Small intestine (tissue), 7 donors: ENCODE data around the gene HNRNPA1L2. TPM values are rescaled to one million over a fixed set of nuclear protein-coding genes. Genes with fewer than 3 reads are reported as not detected.

Experiments
- DNase-seq, 2 donors: peaks; one replicate each; pipeline versions ENCODE4 v3.0.0 to v3.0.0-alpha.2; 2013
- FAIRE-seq: peaks from 2 replicates; lab custom pipeline; 2012; peaks lifted over from hg19 to GRCh38; lab: Jason Lieb, UNC
- H3K27ac ChIP-seq, 3 donors: one replicate each; pipeline ENCODE4 v1.5.1; 2013; ENCODE audit warnings: low read length in 2 of 3, mild to moderate bottlenecking in 2 of 3, control low read depth in 1 of 3, inconsistent platforms in 1 of 3, low read depth in 1 of 3, moderate library complexity in 1 of 3
- H3K27me3 ChIP-seq, 3 donors: one replicate each; pipeline ENCODE4 v1.6.1; 2013; ENCODE audit warnings: low read length in 3 of 3, inconsistent platforms in 1 of 3; ENCODE audit not compliant: control insufficient read depth in 3 of 3, insufficient read depth in 3 of 3
- H3K36me3 ChIP-seq, 3 donors: one replicate each; pipeline ENCODE4 v1.6.1; 2013; ENCODE audit warnings: low read length in 3 of 3, inconsistent platforms in 1 of 3, low read depth in 1 of 3, mild to moderate bottlenecking in 1 of 3, moderate library complexity in 1 of 3; ENCODE audit not compliant: control insufficient read depth in 3 of 3, insufficient read depth in 2 of 3
- H3K4me1 ChIP-seq, 3 donors: one replicate each; pipeline ENCODE4 v1.6.1; 2013; ENCODE audit warnings: low read length in 2 of 3, inconsistent platforms in 1 of 3, low read depth in 1 of 3, mild to moderate bottlenecking in 1 of 3, moderate library complexity in 1 of 3; ENCODE audit not compliant: control insufficient read depth in 3 of 3, insufficient read depth in 2 of 3
- H3K4me3 ChIP-seq, 3 donors: one replicate each; pipeline ENCODE4 v1.5.1; 2013; ENCODE audit warnings: low read length in 3 of 3, control low read depth in 1 of 3, inconsistent platforms in 1 of 3, low read depth in 1 of 3, mild to moderate bottlenecking in 1 of 3, moderate library complexity in 1 of 3
- H3K9me3 ChIP-seq, 2 donors: one replicate each; pipeline ENCODE4 v1.6.1; 2013; ENCODE audit warnings: low read depth in 1 of 2, low read length in 1 of 2; ENCODE audit not compliant: control insufficient read depth in 2 of 2, insufficient read depth in 1 of 2
- WGBS, 3 donors: extraction: QIAGEN DNeasy Blood & Tissue Kit; methylation state at CpG; one replicate each; pipeline ENCODE4 v1.1.7; 2013; 5-methylcytosine and 5-hydroxymethylcytosine counted together
- polyA plus RNA-seq, 4 donors: library from polyadenylated mRNA; stranded (reverse) in 3 of 4; unstranded in 1 of 4; fragments of 200-250 nt in 3 of 4; fragments of 120-200 nt in 1 of 4; gene quantifications; one replicate each; pipeline versions ENCODE4 v1.2.1 to v1.2.3, GENCODE V29; 2013
- donor health status: healthy with polysubstance abuse.
- donor health status: control.
- donor health status: control.
- donor health status: Bipolar disorder and iron deficiency.
- donor health status: healthy.

The HNRNPA1L2 gene
- polyA plus RNA-seq, 4 donors = 0.45 to 13.2 (median 4.7) TPM

DNA sequence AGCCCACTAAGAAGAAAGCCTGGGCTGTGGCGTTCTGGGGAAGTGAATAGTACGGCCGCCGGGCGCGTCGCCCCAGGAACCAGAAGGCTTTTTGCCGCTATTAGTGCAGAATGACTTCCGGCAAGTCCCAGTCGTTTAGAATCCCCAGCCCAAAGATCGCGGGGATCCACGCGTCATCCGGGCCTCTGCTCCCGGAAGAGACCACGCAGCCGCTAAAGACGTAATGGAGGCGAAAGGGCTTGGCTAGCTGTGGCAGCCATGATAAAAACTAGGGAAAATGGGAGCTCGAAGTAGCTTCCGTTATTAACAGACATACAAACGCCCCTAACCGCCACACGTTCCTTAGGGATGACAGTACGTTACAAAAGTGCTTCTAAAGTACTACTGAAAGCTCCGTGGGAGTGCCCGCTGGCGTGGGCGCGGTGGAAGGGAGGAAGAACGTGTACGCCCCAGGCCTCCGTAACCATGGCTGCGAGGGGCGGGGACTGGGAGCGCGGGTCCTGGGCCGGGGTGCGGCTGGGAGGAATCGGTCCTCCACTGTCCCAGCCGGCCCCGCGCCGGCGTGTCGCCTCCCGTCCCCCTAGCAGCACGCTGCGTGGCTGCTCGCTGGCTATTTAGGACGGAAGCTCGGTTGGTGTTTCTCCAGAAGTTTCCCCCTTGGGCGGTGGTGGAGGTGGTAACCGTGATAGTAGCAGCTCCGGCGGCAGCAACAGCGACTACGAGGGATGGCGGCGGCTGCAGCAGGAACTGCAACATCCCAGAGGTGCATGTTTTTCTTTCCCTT is 10.2 kb downstream of the HNRNPA1L2 start, which contains the start of gene SUGT1:
Gene SUGT1, plus strand, starts transcription at position 641 of the 784 bp plus-strand sequence. Its CDS starts 85 bp downstream, at position 726.
- FAIRE-seq (no peak), DNase-seq (peak; percentile 98 to 99)
- 0 to 1% (median 0%) methylated on average over 60 to 61 of the region's 61 CpGs for WGBS, 3 donors
- peak within 1 kb of the TSS; percentile 90 to 97 (median 96) for H3K27ac ChIP-seq
- H3K4me1 ChIP-seq = peaks cover 0 to 5% (median 4%) of the 10 kb centered on the region in 3 donors
- peak within 1 kb of the TSS; percentile 66 to 96 (median 94) for H3K4me3 ChIP-seq
- no peaks in the 10 kb centered on the region for H3K27me3 ChIP-seq
- no peaks in the 10 kb centered on the region for H3K9me3 ChIP-seq
- peaks cover 0 to 10% (median 0%) of the 10 kb centered on the region in 3 donors for H3K36me3 ChIP-seq

DNA sequence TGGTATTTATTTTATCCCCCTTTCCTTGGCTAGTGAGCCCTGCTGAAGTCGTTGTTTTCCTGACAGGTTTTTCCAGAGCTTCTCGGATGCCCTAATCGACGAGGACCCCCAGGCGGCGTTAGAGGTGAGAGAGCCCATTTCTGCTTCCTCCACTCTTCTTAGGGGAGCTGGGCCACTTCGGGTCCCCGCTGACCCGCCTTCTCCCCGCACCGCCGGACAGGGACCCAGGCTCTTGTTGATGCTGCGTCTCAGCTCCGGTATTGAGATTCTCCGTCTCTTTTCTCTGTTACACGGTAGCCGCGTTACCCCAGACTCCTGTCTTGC is 10.7 kb downstream of the HNRNPA1L2 start:
- H3K36me3 ChIP-seq = peaks cover 0 to 10% (median 0%) of the 10 kb centered on the region in 3 donors
- no peaks in the 10 kb centered on the region for H3K9me3 ChIP-seq
- DNase-seq (no peak), FAIRE-seq (no peak)
- H3K4me3 ChIP-seq = peak overlapping the region; percentile 66 to 96 (median 94)
- WGBS, 3 donors = 0 to 1% (median 1%) methylated on average over 18 of the region's 18 CpGs
- H3K4me1 ChIP-seq = peaks cover 0 to 5% (median 4%) of the 10 kb centered on the region in 3 donors
- H3K27ac ChIP-seq = peak overlapping the region; percentile 90 to 97 (median 96)
- no peaks in the 10 kb centered on the region for H3K27me3 ChIP-seq

DNA sequence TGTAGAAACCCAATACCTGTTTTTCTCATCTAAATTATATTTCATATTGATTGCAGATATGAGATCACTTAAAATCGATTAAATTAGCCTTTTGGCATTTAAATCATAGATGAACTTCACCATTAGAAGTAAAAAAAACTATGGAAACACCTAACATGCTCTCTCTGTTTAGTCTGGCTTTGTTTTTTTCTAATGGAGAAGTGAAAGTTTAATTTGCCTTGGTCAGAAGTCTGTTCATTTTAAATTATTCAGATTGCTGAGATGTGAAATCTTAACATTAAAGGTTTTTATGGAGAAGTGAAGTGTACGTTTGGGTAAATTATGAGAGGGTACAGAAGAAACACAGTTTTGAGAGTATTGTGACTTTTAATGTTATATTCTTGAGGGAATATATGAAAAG is 17.1 kb downstream of the HNRNPA1L2 start:
- H3K36me3 ChIP-seq = peaks cover 2 to 14% (median 5%) of the 10 kb centered on the region in 3 donors
- H3K27me3 ChIP-seq = no peaks in the 10 kb centered on the region
- H3K9me3 ChIP-seq = no peaks in the 10 kb centered on the region
- no peaks in the 10 kb centered on the region for H3K4me1 ChIP-seq
- FAIRE-seq (no peak), DNase-seq (no peak)
- H3K4me3 ChIP-seq = no peak overlapping the region
- H3K27ac ChIP-seq = no peak overlapping the region
- 82 to 91% (median 89%) methylated on average over 2 of the region's 2 CpGs for WGBS, 3 donors

DNA sequence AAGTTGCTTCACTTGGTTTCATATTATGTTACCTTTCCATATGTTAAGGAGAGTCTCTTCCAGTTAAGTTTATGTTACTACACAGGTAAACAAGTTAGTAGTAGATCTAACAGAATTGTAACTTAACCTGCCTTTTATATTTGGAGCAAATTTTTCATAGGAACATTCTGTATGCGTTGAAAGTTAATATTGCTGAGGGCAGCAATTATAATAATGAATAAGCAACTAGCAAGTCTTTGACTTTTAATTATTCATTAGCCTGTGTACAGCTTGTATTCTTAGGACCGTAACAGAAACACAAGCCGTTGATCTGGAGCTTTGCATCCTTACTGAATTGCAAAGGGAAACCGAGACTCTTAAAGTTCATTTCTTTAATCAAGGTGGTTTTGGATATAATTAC is 22.0 kb downstream of the HNRNPA1L2 start:
- no peak overlapping the region for H3K27ac ChIP-seq
- DNase-seq = no peak
- 98 to 99% (median 98%) methylated on average over 4 of the region's 4 CpGs for WGBS, 3 donors
- H3K4me3 ChIP-seq = no peak overlapping the region
- no peaks in the 10 kb centered on the region for H3K27me3 ChIP-seq
- FAIRE-seq = no peak
- peaks cover 11 to 25% (median 12%) of the 10 kb centered on the region in 3 donors for H3K36me3 ChIP-seq
- no peaks in the 10 kb centered on the region for H3K4me1 ChIP-seq
- H3K9me3 ChIP-seq = no peaks in the 10 kb centered on the region

DNA sequence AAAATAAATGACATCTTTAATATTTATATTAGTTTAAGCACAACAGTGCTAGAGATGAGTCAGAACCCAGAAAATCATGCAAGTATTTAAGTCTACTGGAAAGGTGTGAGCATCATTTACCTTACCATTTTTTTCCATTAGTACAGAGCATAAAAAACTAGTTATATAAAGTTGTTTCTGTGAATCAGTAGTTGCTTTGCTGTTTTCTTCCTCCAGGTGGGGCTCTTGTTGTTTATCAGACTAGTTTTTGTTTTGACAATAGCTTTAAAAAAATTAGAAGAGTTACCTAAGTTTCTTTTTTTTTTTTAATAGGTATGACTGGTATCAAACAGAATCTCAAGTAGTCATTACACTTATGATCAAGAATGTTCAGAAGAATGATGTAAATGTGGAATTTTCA is 23.1 kb downstream of the HNRNPA1L2 start:
- Histone ChIP-seq H3K4me1 (no peaks in the 10 kb centered on the region), H3K27me3 (no peaks in the 10 kb centered on the region), H3K36me3 (peaks cover 11 to 26% (median 12%) of the 10 kb centered on the region in 3 donors), H3K9me3 (no peaks in the 10 kb centered on the region), H3K27ac (no peak overlapping the region), H3K4me3 (no peak overlapping the region)
- peak in 1 of 2 donors; percentile 9 for DNase-seq
- no peak for FAIRE-seq

DNA sequence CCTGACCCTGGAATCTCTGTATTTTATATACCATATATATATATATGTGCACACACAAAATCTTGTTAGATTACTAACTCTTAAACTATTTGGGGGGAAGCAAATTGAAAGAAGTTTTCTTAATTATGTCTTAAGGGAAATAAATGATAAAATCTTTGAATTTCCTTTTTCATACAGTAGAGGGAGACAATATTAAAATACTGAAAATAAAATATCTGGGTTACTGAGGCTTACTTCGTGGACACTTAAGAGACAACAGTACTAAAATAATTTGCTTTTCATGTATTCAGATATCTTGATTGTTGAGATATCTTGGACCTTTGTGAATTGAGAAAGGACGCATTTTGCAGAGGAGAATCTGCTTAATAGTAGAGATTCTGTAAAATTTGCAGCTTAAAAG is 27.4 kb downstream of the HNRNPA1L2 start:
- 83 to 94% (median 93%) methylated on average over 2 of the region's 2 CpGs for WGBS, 3 donors
- H3K4me1 ChIP-seq = no peaks in the 10 kb centered on the region
- no peak for FAIRE-seq

DNA sequence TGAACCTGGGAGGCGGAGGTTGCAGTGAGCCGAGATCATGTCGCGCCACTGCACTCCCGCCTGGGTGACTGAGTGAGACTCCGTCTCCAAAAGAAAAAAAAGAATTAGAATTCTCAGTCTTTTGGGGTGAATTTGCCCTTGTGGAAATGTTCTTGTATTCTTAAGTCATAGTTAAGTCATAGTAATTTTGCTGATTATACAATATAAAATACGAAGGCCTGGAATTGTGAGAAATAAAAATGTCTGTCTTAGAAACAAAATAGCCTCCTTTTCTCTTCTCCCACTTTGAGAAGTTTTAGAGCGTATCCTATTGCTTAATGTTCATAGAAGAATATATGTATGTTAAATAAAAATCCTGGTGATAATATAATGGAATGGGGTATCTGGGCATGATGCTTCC is 28.5 kb downstream of the HNRNPA1L2 start:
- Histone ChIP-seq H3K27ac (no peak overlapping the region), H3K4me1 (no peaks in the 10 kb centered on the region), H3K27me3 (no peaks in the 10 kb centered on the region), H3K4me3 (no peak overlapping the region), H3K9me3 (no peaks in the 10 kb centered on the region), H3K36me3 (peaks cover 4 to 19% (median 8%) of the 10 kb centered on the region in 3 donors)
- FAIRE-seq (no peak), DNase-seq (no peak)
- WGBS, 3 donors = 95 to 98% (median 98%) methylated on average over 8 of the region's 8 CpGs

More for the DNA sequence above, 27.4 kb downstream of the HNRNPA1L2 start:
- H3K36me3 ChIP-seq = peaks cover 5 to 16% (median 8%) of the 10 kb centered on the region in 3 donors
- H3K27me3 ChIP-seq = no peaks in the 10 kb centered on the region
- no peak overlapping the region for H3K27ac ChIP-seq
- DNase-seq = no peak
- H3K9me3 ChIP-seq = no peaks in the 10 kb centered on the region
- H3K4me3 ChIP-seq = no peak overlapping the region

DNA sequence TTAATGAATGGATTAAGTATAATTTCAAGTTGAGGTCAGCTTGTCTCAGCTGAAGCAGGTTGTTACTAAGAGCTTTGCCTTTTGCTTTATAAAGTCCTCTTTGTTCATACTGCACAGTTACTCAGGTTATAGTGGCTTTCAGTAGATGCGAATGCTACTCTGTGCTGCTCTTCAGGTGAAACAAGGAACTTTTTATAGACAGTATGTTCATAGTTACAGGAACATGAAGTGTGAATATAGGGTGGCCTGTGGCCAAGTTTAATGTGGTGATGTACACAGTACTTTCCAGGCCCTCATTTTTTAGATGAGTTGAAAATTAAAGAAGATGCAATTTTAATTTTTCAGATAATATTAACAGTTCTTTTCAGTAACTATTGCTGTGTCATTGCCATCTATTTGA is 31.2 kb downstream of the HNRNPA1L2 start:
- H3K9me3 ChIP-seq = no peaks in the 10 kb centered on the region
- DNase-seq (no peak), FAIRE-seq (no peak)
- WGBS, 3 donors = 79 to 93% (median 88%) methylated on average over 1 of the region's 1 CpG
- H3K4me3 ChIP-seq = no peak overlapping the region
- no peaks in the 10 kb centered on the region for H3K27me3 ChIP-seq
- H3K36me3 ChIP-seq = peaks cover 0 to 8% (median 2%) of the 10 kb centered on the region in 3 donors
- no peak overlapping the region for H3K27ac ChIP-seq
- H3K4me1 ChIP-seq = no peaks in the 10 kb centered on the region
